K562 (cell line): ENCODE data around the gene MARCHF9. TPM values are rescaled to one million over a fixed set of nuclear protein-coding genes. Genes with fewer than 3 reads are reported as not detected.

Experiments used
- ATAC-seq: fragments of 200-7000 bp; cut with Tn5 transposase; 3 replicates; pipeline ENCODE4 v1.9.1; 2020; ENCODE audit warnings: moderate library complexity
- BruUV-seq: library from RNA; stranded (reverse); fragments of 400-500 nt; replicated peaks from 2 replicates; lab custom pipeline; 2021; lab: Mats Ljungman, UMichigan
- CTCF ChIA-PET: fragments of 300-600 bp; formaldehyde crosslinking; extraction: SDS; loops from one replicate; lab custom pipeline; 2021; ENCODE audit warnings: low intra/inter-chr PET ratio; lab: Yijun Ruan, JAX
- POLR2A ChIA-PET: fragments of 300-600, 350-650 bp; sonication (Branson Sonifier 250); formaldehyde crosslinking; extraction: SDS; loops from one replicate; lab custom pipeline; 2021; ENCODE audit warnings: antibody characterized with exemption, inconsistent platforms; lab: Yijun Ruan, JAX
- DNase-seq, 4 experiments: peaks; one replicate each; pipeline versions ENCODE4 v3.0.0 to v3.0.0-alpha.2; 2011 to 2018; ENCODE audit warnings: low spot score in 3 of 4, mixed read lengths in 3 of 4; ENCODE audit errors: extremely low read depth in 1 of 4
- FAIRE-seq: peaks from 2 replicates; lab custom pipeline; 2011; peaks lifted over from hg19 to GRCh38; lab: Jason Lieb, UNC
- H2AFZ ChIP-seq: 2 replicates; pipeline ENCODE4 v1.6.0; 2011; ENCODE audit warnings: low read depth, low read length, control low read depth, inconsistent platforms
- H3K27ac ChIP-seq: fragments of 200-600 bp; 3 replicates; pipeline ENCODE4 v1.8.0; 2011; ENCODE audit warnings: low read depth, mild to moderate bottlenecking, control low read depth, inconsistent platforms, low read length, moderate library complexity, mixed read lengths; ENCODE audit errors: extremely low read depth
- H3K27me3 ChIP-seq, 2 experiments: fragments of 300-600 bp in 1 of 2; 2 replicates in 1 of 2; 3 replicates in 1 of 2; pipeline versions ENCODE4 v1.6.0 to v1.8.0; 2011; ENCODE audit warnings: inconsistent platforms in 2 of 2, low read length in 2 of 2, mild to moderate bottlenecking in 1 of 2, mixed read lengths in 1 of 2, moderate library complexity in 1 of 2; ENCODE audit not compliant: control insufficient read depth in 2 of 2, insufficient read depth in 2 of 2
- H3K36me3 ChIP-seq: fragments of 300-600 bp; 3 replicates; pipeline ENCODE4 v1.8.0; 2011; ENCODE audit warnings: mild to moderate bottlenecking, low read length, inconsistent platforms; ENCODE audit not compliant: control insufficient read depth, insufficient read depth
- H3K4me1 ChIP-seq, 2 experiments: fragments of 200-600 bp in 1 of 2; replicated peaks in 1 of 2; 2 replicates in 1 of 2; 3 replicates in 1 of 2; pipeline versions ENCODE4 v1.5.1 to v1.8.0; 2011; ENCODE audit warnings: inconsistent platforms in 2 of 2, low read length in 2 of 2, mild to moderate bottlenecking in 1 of 2, mixed read lengths in 1 of 2, moderate library complexity in 1 of 2; ENCODE audit not compliant: control insufficient read depth in 2 of 2, insufficient read depth in 2 of 2
- H3K4me2 ChIP-seq: 2 replicates; pipeline ENCODE4 v1.6.1; 2011; ENCODE audit warnings: low read length, control low read depth, inconsistent platforms, mixed read lengths; ENCODE audit not compliant: insufficient read depth
- H3K4me3 ChIP-seq: fragments of 200-600 bp; sonication (generic), shearing (Covaris generic); 2 replicates; pipeline ENCODE4 v1.5.1; 2016; ENCODE audit warnings: control low read depth, inconsistent platforms
- H3K79me2 ChIP-seq: fragments of 200-600 bp; 3 replicates; pipeline ENCODE4 v1.8.0; 2011; ENCODE audit warnings: low read length, inconsistent platforms; ENCODE audit not compliant: control insufficient read depth, insufficient read depth
- H3K9ac ChIP-seq, 2 experiments: 2 replicates each; pipeline versions ENCODE4 v1.6.0 to v1.6.1; 2011; ENCODE audit warnings: low read depth in 2 of 2, low read length in 2 of 2, control low read depth in 1 of 2, inconsistent platforms in 1 of 2, mild to moderate bottlenecking in 1 of 2, mixed read lengths in 1 of 2; ENCODE audit not compliant: insufficient read depth in 1 of 2
- H3K9me1 ChIP-seq: one replicate; pipeline ENCODE4 v1.6.0; 2011; ENCODE audit warnings: inconsistent platforms, mild to moderate bottlenecking, low read length, moderate library complexity; ENCODE audit not compliant: control insufficient read depth, insufficient read depth
- H3K9me3 ChIP-seq: replicated peaks from 2 replicates; pipeline ENCODE4 v1.5.1; 2011; ENCODE audit warnings: low read depth, low read length, inconsistent platforms; ENCODE audit not compliant: control insufficient read depth, insufficient read depth
- H4K20me1 ChIP-seq: replicated peaks from 2 replicates; pipeline ENCODE4 v1.6.1; 2011; ENCODE audit warnings: low read length, inconsistent platforms, mixed read lengths; ENCODE audit not compliant: control insufficient read depth, insufficient read depth
- CBX5 ChIP-seq: IDR thresholded peaks from 2 replicates; pipeline ENCODE4 v1.6.1; 2014; ENCODE audit warnings: low read depth, borderline replicate concordance
- E2F3 ChIP-seq: fragments of 250-450 bp; sonication (Bioruptor Pico); IDR thresholded peaks from 2 replicates; pipeline ENCODE4 v1.4.0; 2020; ENCODE audit warnings: mild to moderate bottlenecking
- ETV5 ChIP-seq: sonication (generic); formaldehyde crosslinking; IDR thresholded peaks from 2 replicates; pipeline ENCODE4 v1.4.0; 2020; ENCODE audit warnings: low read depth, mild to moderate bottlenecking, missing genetic modification reagents
- FOS ChIP-seq: IDR thresholded peaks from 3 replicates; pipeline ENCODE4 v1.6.1; 2011; ENCODE audit not compliant: insufficient read length; ENCODE audit errors: extremely low read depth
- GTF2E2 ChIP-seq: fragments of 200-800 bp; sonication (Bioruptor generic); IDR thresholded peaks from 2 replicates; pipeline ENCODE4 v1.6.1; 2016; ENCODE audit warnings: missing genetic modification characterization, missing compliant biosample characterization
- KLF13 ChIP-seq: fragments of 450-650 bp; IDR thresholded peaks from 2 replicates; pipeline ENCODE4 v1.6.1; 2016; ENCODE audit warnings: missing genetic modification characterization, low read depth, mild to moderate bottlenecking, missing compliant biosample characterization, moderate library complexity, borderline replicate concordance
- KLF16 ChIP-seq: IDR thresholded peaks from 2 replicates; pipeline ENCODE4 v1.6.1; 2016; ENCODE audit warnings: antibody characterized with exemption
- NFE2 ChIP-seq: IDR thresholded peaks from 2 replicates; pipeline ENCODE4 v1.6.1; 2014; ENCODE audit warnings: antibody characterized with exemption, low read depth
- POLR2AphosphoS5 ChIP-seq: IDR thresholded peaks from 2 replicates; pipeline ENCODE4 v1.6.1; 2011; ENCODE audit warnings: mild to moderate bottlenecking, low read depth, low read length, moderate library complexity; ENCODE audit not compliant: control insufficient read depth, insufficient read depth
- PTTG1 ChIP-seq: fragments of 450-650 bp; IDR thresholded peaks from 2 replicates; pipeline ENCODE4 v1.6.1; 2016; ENCODE audit warnings: low read depth, mild to moderate bottlenecking, missing genetic modification characterization, missing compliant biosample characterization
- RAD51 ChIP-seq: fragments of 450-650 bp; IDR thresholded peaks from 2 replicates; pipeline ENCODE4 v1.7.1; 2016; ENCODE audit warnings: low read depth, mild to moderate bottlenecking, borderline replicate concordance
- RBM15 ChIP-seq: fragments of 200-400 bp; formaldehyde crosslinking; IDR thresholded peaks from 2 replicates; pipeline ENCODE4 v1.6.1; 2018; ENCODE audit warnings: mild to moderate bottlenecking, low read length, moderate library complexity; ENCODE audit not compliant: insufficient read depth
- RFX7 ChIP-seq: fragments of 250-450 bp; sonication (Bioruptor Pico); IDR thresholded peaks from 2 replicates; pipeline ENCODE4 v1.5.1; 2021; ENCODE audit warnings: mild to moderate bottlenecking
- RHOXF2B ChIP-seq: fragments of 250-450 bp; sonication (Bioruptor Pico); conservative IDR thresholded peaks from 2 replicates; pipeline ENCODE4 v1.5.1; 2021
- SLC30A9 ChIP-seq: fragments of 250-450 bp; sonication (Bioruptor Pico); IDR thresholded peaks from 2 replicates; pipeline ENCODE4 v1.8.0; 2022; ENCODE audit warnings: mild to moderate bottlenecking, moderate library complexity
- SMC3 ChIP-seq: conservative IDR thresholded peaks from 2 replicates; pipeline ENCODE4 v1.6.1; 2011; ENCODE audit warnings: low read depth, low read length, improper control_type of control experiment; ENCODE audit not compliant: insufficient read depth
- SNIP1 ChIP-seq: fragments of 450-650 bp; IDR thresholded peaks from 2 replicates; pipeline ENCODE4 v1.7.1; 2017; ENCODE audit warnings: low read depth, mild to moderate bottlenecking
- SUPT5H ChIP-seq: fragments of 450-650 bp; IDR thresholded peaks from 2 replicates; pipeline ENCODE4 v1.6.1; 2016
- TAF7 ChIP-seq: fragments of 450-650 bp; IDR thresholded peaks from 2 replicates; pipeline ENCODE4 v1.6.1; 2016; ENCODE audit warnings: missing genetic modification characterization, missing compliant biosample characterization
- TAF9B ChIP-seq: fragments of 450-650 bp; IDR thresholded peaks from 2 replicates; pipeline ENCODE4 v1.6.1; 2018; ENCODE audit warnings: mild to moderate bottlenecking; ENCODE audit not compliant: partially characterized antibody
- YBX1 ChIP-seq: fragments of 450-650 bp; IDR thresholded peaks from 2 replicates; pipeline ENCODE4 v1.7.1; 2016; ENCODE audit warnings: mild to moderate bottlenecking
- ZC3H8 ChIP-seq: fragments of 450-650 bp; IDR thresholded peaks from 2 replicates; pipeline ENCODE4 v1.6.1; 2017
- ZEB2 ChIP-seq: fragments of 450-650 bp; IDR thresholded peaks from 2 replicates; pipeline ENCODE4 v1.6.1; 2016
- ZNF347 ChIP-seq: fragments of 450-650 bp; formaldehyde crosslinking; IDR thresholded peaks from 2 replicates; pipeline ENCODE4 v1.4.0; 2020; ENCODE audit warnings: low read depth, mild to moderate bottlenecking, moderate library complexity
- WGBS: fragments of 100-300 bp; shearing (Covaris generic); methylation state at CpG from one replicate; pipeline ENCODE4 v1.1.6; 2016; ENCODE audit warnings: low coverage, mixed read lengths; ENCODE audit not compliant: insufficient coverage; ENCODE audit errors: missing lambda C conversion rate; 5-methylcytosine and 5-hydroxymethylcytosine counted together
- in situ Hi-C: fragments of 300-500 bp; cut with MboI; formaldehyde crosslinking; loops from 4 replicates; pipeline ENCODE4 v1.15.0; 2018; ENCODE audit warnings: inconsistent platforms, mixed read lengths
- intact Hi-C: fragments of 100-400 bp; cut with micrococcal nuclease; formaldehyde crosslinking; loops from 2 replicates; pipeline ENCODE4 v1.14.2; 2022
- polyA plus RNA-seq, 8 experiments: library from polyadenylated mRNA; depleted of rRNA in 4 of 8; stranded (reverse) in 5 of 8; unstranded in 3 of 8; fragments of >200 nt; fragmentation: Nextera tagmentation in 2 of 8; fragmentation: Illumina TruSeq in 1 of 8; extraction: Ambion mirVana in 2 of 8; extraction: Trizol in 1 of 8; gene quantifications; 2 replicates each; pipeline versions ENCODE4 v1.2.1 to v1.2.3, GENCODE V29; 2011 to 2014; ENCODE audit warnings: inconsistent platforms in 1 of 8, missing spikeins in 1 of 8
- total RNA-seq, 7 experiments: library from RNA; depleted of rRNA in 6 of 7; stranded (reverse); fragments of >200 nt in 6 of 7; fragmentation: Illumina TruSeq in 2 of 7; extraction: Trizol in 2 of 7; gene quantifications; 2 replicates each; pipeline versions ENCODE4 v1.2.1 to v1.2.3, GENCODE V29; 2011 to 2021; ENCODE audit warnings: low replicate concordance in 1 of 7
- TF ChIP-seq, protein P1 (sequence below): fragments of 450-650 bp; formaldehyde crosslinking; IDR thresholded peaks from 2 replicates; pipeline ENCODE4 v1.4.0; 2020; ENCODE audit warnings: mild to moderate bottlenecking, moderate library complexity

The MARCHF9 gene
- total and polyA plus RNA-seq, 9 of the 15 experiments (the other 6 are each of a cell fraction or from before 2014, with no cell fraction given): 0.80 to 12.4 (median 6.2) TPM

DNA sequence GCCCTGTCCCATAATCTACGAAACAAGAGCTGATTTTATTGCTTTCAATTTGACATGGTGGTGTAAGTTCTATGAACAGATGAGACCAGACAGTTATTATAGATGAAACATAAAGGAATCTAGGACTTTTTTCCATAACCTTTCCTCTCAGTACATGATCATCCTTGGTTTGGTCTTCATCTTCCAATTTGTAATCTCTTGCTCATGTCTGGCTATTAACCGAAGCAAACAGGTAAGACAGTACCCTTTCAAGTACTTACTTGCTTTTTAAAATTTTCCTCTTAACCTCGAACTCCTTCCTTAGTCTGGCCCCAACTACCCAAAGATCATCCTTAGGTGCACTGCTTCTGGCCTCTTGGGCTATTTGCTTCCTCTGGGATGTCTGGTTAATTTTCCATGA, 8.9 kb upstream of the MARCHF9 start (continued):
- TF ChIP-seq RBM15 (no peak), SUPT5H (0 out of 2 replicates have a peak, but pooled peaks have one; percentile 0), TAF7 (tag) (no peak), SLC30A9 (CRISPR knock-in tag) (no peak), YBX1 (no peak), E2F3 (CRISPR knock-in tag) (no peak), PTTG1 (tag) (no peak), KLF16 (no peak)

DNA sequence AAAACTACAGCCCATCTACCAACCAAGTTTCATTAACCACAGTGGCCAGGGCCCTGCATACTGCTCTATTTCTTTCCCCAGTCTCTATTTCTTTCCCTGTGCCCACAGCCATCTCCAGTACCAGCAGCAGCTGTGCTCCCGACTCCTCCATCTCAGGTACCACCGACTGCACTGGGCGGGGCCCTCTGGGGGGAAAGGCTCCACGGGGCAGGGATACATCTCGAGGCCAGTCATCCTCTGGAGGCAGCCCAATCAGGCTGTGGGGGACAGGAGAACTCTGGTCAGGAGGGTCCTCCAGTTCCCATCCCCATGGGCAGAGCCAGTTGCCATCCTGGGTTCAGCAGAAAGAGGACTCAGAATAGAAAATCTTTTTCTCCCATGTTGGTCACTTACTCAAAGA, 5.8 kb upstream of the MARCHF9 start:
- TF ChIP-seq RFX7 (CRISPR knock-in tag): no peak
- TF ChIP-seq RHOXF2B: no peak
- no peak for TF ChIP-seq RAD51
- TF ChIP-seq, protein P1, sequence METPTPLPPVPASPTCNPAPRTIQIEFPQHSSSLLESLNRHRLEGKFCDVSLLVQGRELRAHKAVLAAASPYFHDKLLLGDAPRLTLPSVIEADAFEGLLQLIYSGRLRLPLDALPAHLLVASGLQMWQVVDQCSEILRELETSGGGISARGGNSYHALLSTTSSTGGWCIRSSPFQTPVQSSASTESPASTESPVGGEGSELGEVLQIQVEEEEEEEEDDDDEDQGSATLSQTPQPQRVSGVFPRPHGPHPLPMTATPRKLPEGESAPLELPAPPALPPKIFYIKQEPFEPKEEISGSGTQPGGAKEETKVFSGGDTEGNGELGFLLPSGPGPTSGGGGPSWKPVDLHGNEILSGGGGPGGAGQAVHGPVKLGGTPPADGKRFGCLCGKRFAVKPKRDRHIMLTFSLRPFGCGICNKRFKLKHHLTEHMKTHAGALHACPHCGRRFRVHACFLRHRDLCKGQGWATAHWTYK: no peak
- TF ChIP-seq SNIP1: no peak
- no peak for TF ChIP-seq SMC3
- TF ChIP-seq TAF9B: no peak
- no peak for TF ChIP-seq NFE2
- no peak for TF ChIP-seq ETV5
- TF ChIP-seq FOS: no peak
- no peak for TF ChIP-seq CBX5
- TF ChIP-seq POLR2AphosphoS5: no peak
- TF ChIP-seq ZNF347 (CRISPR knock-in tag): no peak
- no peak for TF ChIP-seq ZEB2
- no peak for TF ChIP-seq KLF13 (tag)
- no peak for TF ChIP-seq GTF2E2 (tag)
- no peak for TF ChIP-seq ZC3H8
- Histone ChIP-seq H3K4me2 (no peak overlapping the region), H3K4me3 (no peak overlapping the region), H3K27me3 (no peaks in the 10 kb centered on the region; a peak in 1 of 5 replicates), H2AFZ (no peak overlapping the region), H3K9me3 (no peaks in the 10 kb centered on the region), H3K27ac (no peak overlapping the region), H3K9ac (no peak overlapping the region; a peak in 1 of 4 replicates), H3K9me1 (no peaks in the 10 kb centered on the region), H3K36me3 (peaks cover 56% of the 10 kb centered on the region), H4K20me1 (no peaks in the 10 kb centered on the region), H3K4me1 (peaks cover 18 to 33% of the 10 kb centered on the region in 2 experiments), H3K79me2 (peaks cover 44% of the 10 kb centered on the region)
- ChIA-PET POLR2A (interaction anchor here (0.7 to 0.8 kb wide), 2 partner anchors 98 to 260 kb away, joined by 3 to 4 read pairs; no protein-coding TSS in a partner anchor), CTCF (no interaction called here)
- intact Hi-C loops (no loop called here), in situ Hi-C loops (loop anchor here (10.0 kb wide), 1 partner anchor 434 kb away; no protein-coding TSS in a partner anchor)
- FAIRE-seq (no peak), ATAC-seq (no peak), DNase-seq (no peak)
- 97% methylated on average over 4 of the region's 5 CpGs for WGBS
- BruUV-seq: no TSS peak
